ENCODE measurements around the gene SLC15A3.

The SLC15A3 gene

DNA sequence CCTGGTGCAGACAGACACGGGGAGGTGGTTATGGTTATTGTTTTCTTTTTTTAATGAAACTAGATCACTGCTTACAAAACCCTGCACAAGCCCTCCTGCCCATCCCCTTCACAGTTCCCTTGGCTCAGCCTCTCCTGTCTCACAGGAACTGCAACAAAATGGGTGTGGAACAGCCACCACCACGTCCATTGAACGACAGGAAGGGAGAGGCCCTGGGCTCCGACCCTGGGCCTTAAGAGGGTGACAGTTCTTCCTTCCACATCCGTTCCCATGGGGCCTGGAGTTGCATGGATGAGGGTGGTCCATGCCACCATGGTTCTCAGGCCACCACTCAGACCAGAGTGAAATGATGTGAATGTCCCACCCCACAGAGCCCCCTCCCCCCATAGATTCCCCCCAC is 61.3 kb downstream of the SLC15A3 start:
- no peak for DNase-seq
- Mint-ChIP-seq H3K4me1 (ENCODE audit: low read depth in 2 of 2) (peaks cover 0 to 4% of the 10 kb centered on the region in 2 donors), H3K27ac (no peak overlapping the region), H3K27me3 (no peaks in the 10 kb centered on the region), H3K9me3 (no peaks in the 10 kb centered on the region), H3K36me3 (ENCODE audit: insufficient read depth) (peaks cover 35% of the 10 kb centered on the region), H3K4me3 (no peak overlapping the region)
- no peak for ATAC-seq (replicated peaks)

GRCh38 chr11:60889869-60890311 is 62.1 kb downstream of the SLC15A3 start:
- H3K36me3 Mint-ChIP-seq (ENCODE audit: insufficient read depth) = peaks cover 27% of the 10 kb centered on the region
- no peak for ATAC-seq (replicated peaks)
- H3K9me3 Mint-ChIP-seq = no peaks in the 10 kb centered on the region
- H3K27me3 Mint-ChIP-seq = no peaks in the 10 kb centered on the region
- H3K4me3 Mint-ChIP-seq = no peak overlapping the region
- no peak for DNase-seq
- H3K4me1 Mint-ChIP-seq (ENCODE audit: low read depth in 2 of 2) = peaks cover 0 to 2% of the 10 kb centered on the region in 2 donors
- peak overlapping the region in 1 of 2 donors; percentile 55 for H3K27ac Mint-ChIP-seq

- Mint-ChIP-seq H3K36me3 (ENCODE audit: insufficient read depth) (peaks cover 11% of the 10 kb centered on the region), H3K27me3 (no peaks in the 10 kb centered on the region), H3K4me3 (no peak overlapping the region), H3K27ac (no peak overlapping the region), H3K4me1 (ENCODE audit: low read depth in 2 of 2) (peaks cover 4 to 8% of the 10 kb centered on the region in 2 donors), H3K9me3 (no peaks in the 10 kb centered on the region)
- ATAC-seq (replicated peaks) (peak; percentile 62), DNase-seq (peak in 1 of 3 experiments; percentile 7)
These were observed 64.4 kb downstream of the SLC15A3 start for GRCh38 chr11:60887556-60887955.

All from effector memory CD8-positive, alpha-beta T cell (primary cell).